ENCODE results near the gene HYLS1. TPM values are rescaled to one million over a fixed set of nuclear protein-coding genes. Genes with fewer than 3 reads are reported as not detected.

The HYLS1 gene
- total and polyA plus RNA-seq, 9 of the 15 experiments (the other 6 are each of a cell fraction or from before 2014, with no cell fraction given), result 2.7 to 8.2 (median 4.8) TPM

DNA sequence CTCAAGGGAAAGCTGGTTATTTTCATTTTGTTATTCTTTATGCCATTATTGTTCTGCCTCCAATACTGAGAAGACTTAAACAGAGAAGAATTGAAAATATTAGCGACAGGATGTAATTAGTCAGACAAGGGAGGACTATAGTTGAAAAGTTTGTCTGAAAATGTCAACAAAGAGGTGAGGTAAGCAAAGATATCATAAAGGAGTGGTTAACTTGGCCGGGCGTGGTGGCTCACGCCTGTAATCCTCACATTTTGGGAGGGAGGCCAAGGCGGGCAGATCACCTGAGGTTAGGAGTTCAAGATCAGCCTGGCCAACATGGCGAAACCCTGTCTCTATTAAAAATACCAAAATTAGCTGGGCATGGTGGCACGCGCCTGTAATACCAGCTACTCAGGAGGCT, 4.1 kb upstream of the HYLS1 start (continued):
- TF ChIP-seq UBTF (IDR thresholded peaks at IDR 0.05; ENCODE audit: borderline replicate concordance in 1 of 2, low read depth in 2 of 2, low read length in 2 of 2), result no peak
- TF ChIP-seq, protein P1, sequence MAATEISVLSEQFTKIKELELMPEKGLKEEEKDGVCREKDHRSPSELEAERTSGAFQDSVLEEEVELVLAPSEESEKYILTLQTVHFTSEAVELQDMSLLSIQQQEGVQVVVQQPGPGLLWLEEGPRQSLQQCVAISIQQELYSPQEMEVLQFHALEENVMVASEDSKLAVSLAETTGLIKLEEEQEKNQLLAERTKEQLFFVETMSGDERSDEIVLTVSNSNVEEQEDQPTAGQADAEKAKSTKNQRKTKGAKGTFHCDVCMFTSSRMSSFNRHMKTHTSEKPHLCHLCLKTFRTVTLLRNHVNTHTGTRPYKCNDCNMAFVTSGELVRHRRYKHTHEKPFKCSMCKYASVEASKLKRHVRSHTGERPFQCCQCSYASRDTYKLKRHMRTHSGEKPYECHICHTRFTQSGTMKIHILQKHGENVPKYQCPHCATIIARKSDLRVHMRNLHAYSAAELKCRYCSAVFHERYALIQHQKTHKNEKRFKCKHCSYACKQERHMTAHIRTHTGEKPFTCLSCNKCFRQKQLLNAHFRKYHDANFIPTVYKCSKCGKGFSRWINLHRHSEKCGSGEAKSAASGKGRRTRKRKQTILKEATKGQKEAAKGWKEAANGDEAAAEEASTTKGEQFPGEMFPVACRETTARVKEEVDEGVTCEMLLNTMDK (IDR thresholded peaks at IDR 0.05; ENCODE audit: borderline replicate concordance, insufficient read depth, low read depth, low read length, poor library complexity, severe bottlenecking), result no peak
- TF ChIP-seq MIER1 (IDR thresholded peaks at IDR 0.05; ENCODE audit: low read depth), result no peak

DNA sequence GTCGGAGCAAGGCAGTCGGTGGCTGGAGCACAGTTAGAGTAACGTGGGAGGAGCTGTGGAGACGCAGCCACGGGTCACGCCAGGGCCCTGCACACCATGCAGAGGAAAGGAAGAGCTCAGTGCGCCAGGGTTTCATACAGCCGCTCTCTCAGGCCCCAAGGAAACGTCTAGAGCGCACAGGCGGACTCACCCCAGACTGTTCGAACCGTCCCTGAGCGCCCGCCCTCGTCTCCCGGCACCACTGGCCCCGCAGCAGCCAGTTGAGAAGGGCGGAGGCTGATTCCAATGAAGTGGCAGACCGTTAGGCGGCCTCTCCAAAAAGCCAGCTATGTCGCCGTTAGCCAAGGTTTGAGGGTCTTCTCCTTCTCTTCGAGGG, 483 bp upstream of the HYLS1 start:
- H3K79me2 ChIP-seq (ENCODE audit: control insufficient read depth, insufficient read depth, low read length), result 0 out of 3 replicates have a peak, but pooled peaks cover 2% of the 10 kb centered on the region
- TSS peak; percentile 35 for BruUV-seq (replicated peaks)
- H3K9me3 ChIP-seq (replicated peaks; ENCODE audit: control insufficient read depth, insufficient read depth, low read depth, low read length), result no peaks in the 10 kb centered on the region
- ATAC-seq, result no peak
- no peak for DNase-seq (ENCODE audit: extremely low read depth in 1 of 4, low spot score in 3 of 4)
- H3K9ac ChIP-seq (ENCODE audit: insufficient read depth in 1 of 2, low read depth in 2 of 2, low read length in 2 of 2), result no peak overlapping the region; a peak in 2 of 4 replicates
- 0 out of 2 replicates have a peak overlapping the region, but pooled peaks have one; percentile 91 for H3K4me2 ChIP-seq (ENCODE audit: insufficient read depth, low read length)
- H3K9me1 ChIP-seq (ENCODE audit: control insufficient read depth, insufficient read depth, low read length), result no peaks in the 10 kb centered on the region
- H3K27me3 ChIP-seq (ENCODE audit: control insufficient read depth in 2 of 2, insufficient read depth in 2 of 2, low read length in 2 of 2), result no peaks in the 10 kb centered on the region
- no peak for FAIRE-seq
- peak overlapping the region; percentile 98 for H2AFZ ChIP-seq (ENCODE audit: low read depth, low read length)
- in situ Hi-C loops (cut with MboI) (loop anchor here (25.0 kb wide), 1 partner anchor 925 kb away; the partner anchor contains the start of gene CCDC15), intact Hi-C loops (cut with micrococcal nuclease) (no loop called here)
- peak overlapping the region; percentile 62; the same call in 1 of the 2 replicates for H3K4me3 ChIP-seq
- peaks cover 13 to 31% of the 10 kb centered on the region in 2 experiments for H3K4me1 ChIP-seq (replicated peaks in 1 of 2; ENCODE audit: control insufficient read depth in 2 of 2, insufficient read depth in 2 of 2, low read length in 2 of 2)
- H4K20me1 ChIP-seq (replicated peaks; ENCODE audit: control insufficient read depth, insufficient read depth, low read length), result no peaks in the 10 kb centered on the region
- H3K36me3 ChIP-seq (ENCODE audit: control insufficient read depth, insufficient read depth, low read length), result peaks cover 3% of the 10 kb centered on the region; the same call in 1 of the 3 replicates
- CTCF ChIA-PET (ENCODE audit: low intra/inter-chr PET ratio), result no interaction called here
- POLR2A ChIA-PET, result interaction anchor here (1.0 to 2.5 kb wide), 5 partner anchors 8 to 16 kb away, joined by 3 to 10 read pairs (median 7); partner anchors contain the start of gene PUS3
- H3K27ac ChIP-seq (ENCODE audit: extremely low read depth, low read depth, low read length), result no peak overlapping the region
- WGBS (ENCODE audit: insufficient coverage, low coverage, missing lambda C conversion rate), result 92% methylated on average over 16 of the region's 24 CpGs
- TF ChIP-seq ZNF77 (CRISPR knock-in tag; IDR thresholded peaks at IDR 0.05) (no peak), JUND (IDR thresholded peaks at IDR 0.05; ENCODE audit: borderline replicate concordance, low read depth, low read length) (no peak), JUND (tag; IDR thresholded peaks at IDR 0.05; ENCODE audit: borderline replicate concordance, low read depth, low read length) (no peak)
- TF ChIP-seq, protein P2, sequence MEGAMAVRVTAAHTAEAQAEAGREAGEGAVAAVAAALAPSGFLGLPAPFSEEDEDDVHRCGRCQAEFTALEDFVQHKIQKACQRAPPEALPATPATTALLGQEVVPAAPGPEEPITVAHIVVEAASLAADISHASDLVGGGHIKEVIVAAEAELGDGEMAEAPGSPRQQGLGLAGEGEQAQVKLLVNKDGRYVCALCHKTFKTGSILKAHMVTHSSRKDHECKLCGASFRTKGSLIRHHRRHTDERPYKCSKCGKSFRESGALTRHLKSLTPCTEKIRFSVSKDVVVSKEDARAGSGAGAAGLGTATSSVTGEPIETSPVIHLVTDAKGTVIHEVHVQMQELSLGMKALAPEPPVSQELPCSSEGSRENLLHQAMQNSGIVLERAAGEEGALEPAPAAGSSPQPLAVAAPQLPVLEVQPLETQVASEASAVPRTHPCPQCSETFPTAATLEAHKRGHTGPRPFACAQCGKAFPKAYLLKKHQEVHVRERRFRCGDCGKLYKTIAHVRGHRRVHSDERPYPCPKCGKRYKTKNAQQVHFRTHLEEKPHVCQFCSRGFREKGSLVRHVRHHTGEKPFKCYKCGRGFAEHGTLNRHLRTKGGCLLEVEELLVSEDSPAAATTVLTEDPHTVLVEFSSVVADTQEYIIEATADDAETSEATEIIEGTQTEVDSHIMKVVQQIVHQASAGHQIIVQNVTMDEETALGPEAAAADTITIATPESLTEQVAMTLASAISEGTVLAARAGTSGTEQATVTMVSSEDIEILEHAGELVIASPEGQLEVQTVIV (CRISPR knock-in tag; IDR thresholded peaks at IDR 0.05; ENCODE audit: borderline replicate concordance), result no peak
- TF ChIP-seq, protein P3, sequence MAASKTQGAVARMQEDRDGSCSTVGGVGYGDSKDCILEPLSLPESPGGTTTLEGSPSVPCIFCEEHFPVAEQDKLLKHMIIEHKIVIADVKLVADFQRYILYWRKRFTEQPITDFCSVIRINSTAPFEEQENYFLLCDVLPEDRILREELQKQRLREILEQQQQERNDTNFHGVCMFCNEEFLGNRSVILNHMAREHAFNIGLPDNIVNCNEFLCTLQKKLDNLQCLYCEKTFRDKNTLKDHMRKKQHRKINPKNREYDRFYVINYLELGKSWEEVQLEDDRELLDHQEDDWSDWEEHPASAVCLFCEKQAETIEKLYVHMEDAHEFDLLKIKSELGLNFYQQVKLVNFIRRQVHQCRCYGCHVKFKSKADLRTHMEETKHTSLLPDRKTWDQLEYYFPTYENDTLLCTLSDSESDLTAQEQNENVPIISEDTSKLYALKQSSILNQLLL (CRISPR knock-in tag; IDR thresholded peaks at IDR 0.05; ENCODE audit: borderline replicate concordance), result no peak

All from K562 (cell line).